GM23338 (cell line): ENCODE results near the gene U2AF1L4. TPM values are rescaled to one million over a fixed set of nuclear protein-coding genes. Genes with fewer than 3 reads are reported as not detected.

Experiments used
- ATAC-seq: fragments of 200-7000 bp; cut with Tn5 transposase; 3 replicates; pipeline ENCODE4 v1.9.1; 2020
- DNase-seq: peaks from one replicate; pipeline ENCODE4 v3.0.0-alpha.2; 2015; ENCODE audit warnings: low spot score
- H2AFZ ChIP-seq: fragments of 200-600 bp; sonication (generic); 2 replicates; pipeline ENCODE4 v1.8.0; 2016; ENCODE audit warnings: antibody characterized with exemption, mild to moderate bottlenecking, moderate library complexity
- H3F3A ChIP-seq: fragments of 200-600 bp; sonication (generic); replicated peaks from 2 replicates; pipeline ENCODE4 v1.8.0; 2017; ENCODE audit warnings: antibody characterized with exemption, mixed run types, low read depth
- H3K27ac ChIP-seq: fragments of 200-600 bp; sonication (generic); 2 replicates; pipeline ENCODE4 v1.6.1; 2016; ENCODE audit warnings: low read depth
- H3K27me3 ChIP-seq: fragments of 200-600 bp; sonication (generic); 2 replicates; pipeline ENCODE4 v1.8.0; 2016; ENCODE audit warnings: mild to moderate bottlenecking, mixed run types, moderate library complexity; ENCODE audit not compliant: insufficient read depth
- H3K36me3 ChIP-seq: fragments of 200-600 bp; sonication (generic); 2 replicates; pipeline ENCODE4 v1.8.0; 2016; ENCODE audit warnings: mild to moderate bottlenecking; ENCODE audit not compliant: insufficient read depth
- H3K4me1 ChIP-seq: fragments of 200-600 bp; sonication (generic); 2 replicates; pipeline ENCODE4 v1.8.0; 2016; ENCODE audit warnings: mild to moderate bottlenecking, moderate library complexity; ENCODE audit not compliant: insufficient read depth
- H3K4me2 ChIP-seq: fragments of 200-600 bp; sonication (generic); 2 replicates; pipeline ENCODE4 v1.7.1; 2017; ENCODE audit warnings: mixed run types
- H3K4me3 ChIP-seq: fragments of 200-600 bp; sonication (generic); 2 replicates; pipeline ENCODE4 v1.6.1; 2016; ENCODE audit warnings: mixed run types
- H3K79me2 ChIP-seq: fragments of 200-600 bp; sonication (generic); replicated peaks from 2 replicates; pipeline ENCODE4 v1.8.0; 2017; ENCODE audit warnings: mild to moderate bottlenecking; ENCODE audit not compliant: insufficient read depth
- H3K9me2 ChIP-seq: fragments of 200-600 bp; sonication (generic); 2 replicates; pipeline ENCODE4 v1.8.0; 2017; ENCODE audit not compliant: insufficient read depth
- H4K20me1 ChIP-seq: fragments of 200-600 bp; sonication (generic); replicated peaks from 2 replicates; pipeline ENCODE4 v1.8.0; 2017; ENCODE audit warnings: mild to moderate bottlenecking; ENCODE audit not compliant: insufficient read depth
- H3K27ac Mint-ChIP-seq: 2 replicates; pipeline ENCODE4 v1.8.0; 2020; ENCODE audit warnings: inconsistent platforms, mild to moderate bottlenecking, moderate library complexity, mixed read lengths
- H3K27me3 Mint-ChIP-seq: 3 replicates; pipeline ENCODE4 v1.8.0; 2022; ENCODE audit warnings: low read depth, mild to moderate bottlenecking, moderate library complexity, mixed read lengths, inconsistent platforms; ENCODE audit not compliant: insufficient read depth, poor library complexity
- H3K36me3 Mint-ChIP-seq: 3 replicates; pipeline ENCODE4 v1.8.0; 2021; ENCODE audit warnings: low read depth, mild to moderate bottlenecking, inconsistent platforms, moderate library complexity, mixed read lengths
- H3K4me1 Mint-ChIP-seq: 3 replicates; pipeline ENCODE4 v1.8.0; 2020; ENCODE audit warnings: mild to moderate bottlenecking, inconsistent platforms, mixed read lengths
- H3K4me3 Mint-ChIP-seq: 3 replicates; pipeline ENCODE4 v1.8.0; 2021; ENCODE audit warnings: moderate library complexity, mild to moderate bottlenecking, inconsistent platforms, mixed read lengths
- H3K9me3 Mint-ChIP-seq: 3 replicates; pipeline ENCODE4 v1.8.0; 2020; ENCODE audit warnings: moderate library complexity, mild to moderate bottlenecking, inconsistent platforms, mixed read lengths
- CREB1 ChIP-seq: fragments of 250-450 bp; sonication (Bioruptor Pico); IDR thresholded peaks from 2 replicates; pipeline ENCODE4 v1.5.0; 2020; ENCODE audit warnings: low read depth, mild to moderate bottlenecking, moderate library complexity
- ETS1 ChIP-seq: IDR thresholded peaks from 2 replicates; pipeline ENCODE4 v1.6.1; 2016; ENCODE audit warnings: antibody characterized with exemption
- POLR2AphosphoS5 ChIP-seq: IDR thresholded peaks from 2 replicates; pipeline ENCODE4 v1.6.1; 2016; ENCODE audit warnings: antibody characterized with exemption, low read depth
- ZNF462 ChIP-seq: fragments of 250-450 bp; sonication (Bioruptor Pico); IDR thresholded peaks from 2 replicates; pipeline ENCODE4 v1.5.0; 2020; ENCODE audit warnings: mild to moderate bottlenecking, moderate library complexity
- polyA plus RNA-seq: library from polyadenylated mRNA; unstranded; fragments of >200 nt; fragmentation: Nextera tagmentation; extraction: Ambion mirVana; gene quantifications from 2 replicates; pipeline ENCODE4 v1.2.1, GENCODE V29; 2016
- total RNA-seq: library from RNA; depleted of rRNA; stranded (reverse); fragments of >200 nt; shearing (Covaris generic); gene quantifications from 2 replicates; pipeline ENCODE4 v1.2.3, GENCODE V29; 2014

U2AF1L4 gene
- total and polyA plus RNA-seq, 2 experiments from 2014 or later = 13.1 to 23.7 TPM

- no peak for DNase-seq
- Mint-ChIP-seq H3K4me3 (peak overlapping the region; percentile 59; the same call in 2 of the 3 replicates), H3K9me3 (no peaks in the 10 kb centered on the region), H3K36me3 (peaks cover 6% of the 10 kb centered on the region; the same call in 1 of the 3 replicates), H3K27ac (no peak overlapping the region), H3K4me1 (peaks cover 29% of the 10 kb centered on the region), H3K27me3 (peaks cover 25% of the 10 kb centered on the region)
- no peak overlapping the region for H2AFZ ChIP-seq
- H3K27me3 ChIP-seq = no peaks in the 10 kb centered on the region
- no peak overlapping the region for H3K27ac ChIP-seq
- no peaks in the 10 kb centered on the region for H3K79me2 ChIP-seq
- H3K36me3 ChIP-seq = no peaks in the 10 kb centered on the region
- H4K20me1 ChIP-seq = no peaks in the 10 kb centered on the region
- H3K9me2 ChIP-seq = no peaks in the 10 kb centered on the region
- no peak overlapping the region for H3K4me2 ChIP-seq
- ATAC-seq = no peak
- H3F3A ChIP-seq = 0 out of 2 replicates have a peak, but pooled peaks cover 4% of the 10 kb centered on the region
- no peak overlapping the region for H3K4me3 ChIP-seq
- H3K4me1 ChIP-seq = peaks cover 9% of the 10 kb centered on the region
- TF ChIP-seq ZNF462 (CRISPR knock-in tag) (no peak), CREB1 (CRISPR knock-in tag) (no peak), POLR2AphosphoS5 (no peak), ETS1 (no peak)
Observed at GRCh38 chr19:35786299-35787160, 41.3 kb upstream of the U2AF1L4 start.
